ENCODE results near the gene CLDN22.

DNA sequence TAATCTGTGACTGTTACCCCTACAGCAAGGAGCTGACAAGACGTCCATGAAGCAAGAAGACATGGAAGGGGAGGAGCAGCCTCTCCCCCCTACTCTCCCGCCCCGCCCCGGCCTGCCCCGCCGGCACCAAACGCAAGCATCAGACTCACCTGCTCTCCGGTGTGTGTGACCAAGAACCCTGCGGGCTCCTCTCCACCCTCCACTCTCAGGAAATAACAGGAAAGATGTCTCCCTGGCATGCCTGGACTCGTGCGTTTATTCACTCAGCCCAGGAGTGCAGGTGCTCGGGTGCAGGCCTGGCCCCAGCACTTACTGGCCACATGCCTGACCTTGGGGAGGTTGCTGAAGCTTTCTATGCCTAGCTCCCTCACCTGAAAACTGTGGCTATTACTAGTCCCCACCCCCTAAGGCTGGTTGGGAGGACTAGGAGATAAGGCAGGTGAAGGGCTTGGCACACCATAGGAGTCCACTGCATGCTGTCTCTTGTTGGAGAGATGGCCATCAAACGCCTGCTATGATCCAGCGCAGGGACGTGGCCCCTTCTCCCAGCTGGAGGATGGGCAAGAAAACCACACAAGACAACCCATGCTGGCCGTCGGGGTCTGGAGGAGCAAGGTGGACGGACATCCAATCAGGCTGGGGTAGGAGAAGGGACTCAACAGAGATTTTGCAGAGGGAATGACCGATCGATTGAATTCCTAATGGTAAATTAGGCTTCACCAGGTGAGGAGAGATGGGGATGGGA, 37.0 kb upstream of the CLDN22 start:
- TF ChIP-seq EZH2 (IDR thresholded peaks at IDR 0.05; ENCODE audit: borderline replicate concordance, low read length) = no peak
- TF ChIP-seq, protein P1, sequence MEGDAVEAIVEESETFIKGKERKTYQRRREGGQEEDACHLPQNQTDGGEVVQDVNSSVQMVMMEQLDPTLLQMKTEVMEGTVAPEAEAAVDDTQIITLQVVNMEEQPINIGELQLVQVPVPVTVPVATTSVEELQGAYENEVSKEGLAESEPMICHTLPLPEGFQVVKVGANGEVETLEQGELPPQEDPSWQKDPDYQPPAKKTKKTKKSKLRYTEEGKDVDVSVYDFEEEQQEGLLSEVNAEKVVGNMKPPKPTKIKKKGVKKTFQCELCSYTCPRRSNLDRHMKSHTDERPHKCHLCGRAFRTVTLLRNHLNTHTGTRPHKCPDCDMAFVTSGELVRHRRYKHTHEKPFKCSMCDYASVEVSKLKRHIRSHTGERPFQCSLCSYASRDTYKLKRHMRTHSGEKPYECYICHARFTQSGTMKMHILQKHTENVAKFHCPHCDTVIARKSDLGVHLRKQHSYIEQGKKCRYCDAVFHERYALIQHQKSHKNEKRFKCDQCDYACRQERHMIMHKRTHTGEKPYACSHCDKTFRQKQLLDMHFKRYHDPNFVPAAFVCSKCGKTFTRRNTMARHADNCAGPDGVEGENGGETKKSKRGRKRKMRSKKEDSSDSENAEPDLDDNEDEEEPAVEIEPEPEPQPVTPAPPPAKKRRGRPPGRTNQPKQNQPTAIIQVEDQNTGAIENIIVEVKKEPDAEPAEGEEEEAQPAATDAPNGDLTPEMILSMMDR (conservative IDR thresholded peaks at IDR 0.05 in 1 of 2, IDR thresholded peaks at IDR 0.05 in 1 of 2; ENCODE audit: extremely low read depth in 1 of 2, insufficient read depth in 1 of 2, low read depth in 1 of 2, low read length in 2 of 2) = no peak

All from mammary epithelial cell (primary cell).